Stimulated activated CD4-positive, alpha-beta T cell treated with anti-CD3 and anti-CD28 coated beads, Interleukin-2, amount 100 ng/mL, for 4 hours (primary cell): Measurements from ENCODE around the gene RALGAPA1.

Experiments used
- DNase-seq: peaks from one replicate; pipeline ENCODE4 v3.0.0-alpha.2; 2020; ENCODE audit warnings: low read depth

The RALGAPA1 gene

DNA sequence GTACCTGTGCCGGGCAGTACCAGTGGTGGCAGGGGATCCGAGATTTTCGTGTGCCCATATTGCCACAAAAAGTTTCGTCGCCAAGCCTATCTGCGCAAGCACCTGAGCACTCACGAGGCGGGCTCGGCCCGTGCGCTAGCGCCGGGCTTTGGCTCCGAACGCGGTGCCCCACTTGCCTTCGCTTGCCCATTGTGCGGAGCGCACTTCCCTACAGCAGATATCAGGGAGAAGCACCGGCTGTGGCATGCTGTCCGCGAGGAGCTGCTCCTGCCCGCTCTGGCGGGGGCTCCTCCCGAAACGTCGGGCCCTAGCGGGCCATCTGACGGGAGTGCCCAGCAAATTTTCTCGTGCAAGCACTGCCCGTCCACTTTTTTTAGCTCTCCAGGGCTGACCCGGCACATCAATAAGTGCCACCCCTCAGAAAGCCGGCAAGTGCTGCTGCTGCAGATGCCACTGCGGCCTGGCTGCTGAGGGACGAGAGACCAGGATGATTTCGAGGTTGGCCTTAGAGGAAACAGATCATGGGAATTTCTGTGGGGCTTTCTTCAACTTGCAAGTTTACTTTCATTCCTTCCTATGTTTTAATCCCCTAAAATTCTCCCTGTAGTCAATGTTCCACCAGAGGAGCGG is 273.5 kb downstream of the RALGAPA1 start:
- no peak for DNase-seq

DNA sequence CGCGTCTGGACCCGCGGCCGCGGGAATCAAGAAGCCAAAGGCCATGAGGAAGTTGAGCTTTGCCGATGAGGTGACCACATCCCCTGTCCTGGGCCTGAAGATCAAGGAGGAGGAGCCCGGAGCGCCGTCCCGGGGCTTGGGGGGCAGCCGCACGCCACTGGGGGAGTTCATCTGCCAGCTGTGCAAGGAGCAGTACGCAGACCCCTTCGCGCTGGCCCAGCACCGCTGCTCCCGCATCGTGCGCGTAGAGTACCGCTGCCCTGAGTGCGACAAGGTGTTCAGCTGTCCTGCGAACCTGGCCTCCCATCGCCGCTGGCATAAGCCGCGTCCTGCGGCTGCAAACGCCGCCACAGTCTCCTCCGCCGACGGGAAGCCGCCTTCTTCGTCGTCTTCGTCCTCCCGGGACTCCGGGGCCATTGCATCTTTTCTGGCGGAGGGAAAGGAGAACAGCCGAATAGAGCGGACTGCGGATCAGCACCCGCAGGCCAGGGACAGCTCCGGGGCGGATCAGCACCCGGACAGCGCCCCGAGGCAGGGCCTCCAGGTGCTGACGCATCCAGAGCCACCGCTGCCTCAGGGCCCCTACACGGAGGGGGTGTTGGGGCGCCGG is 274.1 kb downstream of the RALGAPA1 start:
- peak; percentile 13 for DNase-seq

DNA sequence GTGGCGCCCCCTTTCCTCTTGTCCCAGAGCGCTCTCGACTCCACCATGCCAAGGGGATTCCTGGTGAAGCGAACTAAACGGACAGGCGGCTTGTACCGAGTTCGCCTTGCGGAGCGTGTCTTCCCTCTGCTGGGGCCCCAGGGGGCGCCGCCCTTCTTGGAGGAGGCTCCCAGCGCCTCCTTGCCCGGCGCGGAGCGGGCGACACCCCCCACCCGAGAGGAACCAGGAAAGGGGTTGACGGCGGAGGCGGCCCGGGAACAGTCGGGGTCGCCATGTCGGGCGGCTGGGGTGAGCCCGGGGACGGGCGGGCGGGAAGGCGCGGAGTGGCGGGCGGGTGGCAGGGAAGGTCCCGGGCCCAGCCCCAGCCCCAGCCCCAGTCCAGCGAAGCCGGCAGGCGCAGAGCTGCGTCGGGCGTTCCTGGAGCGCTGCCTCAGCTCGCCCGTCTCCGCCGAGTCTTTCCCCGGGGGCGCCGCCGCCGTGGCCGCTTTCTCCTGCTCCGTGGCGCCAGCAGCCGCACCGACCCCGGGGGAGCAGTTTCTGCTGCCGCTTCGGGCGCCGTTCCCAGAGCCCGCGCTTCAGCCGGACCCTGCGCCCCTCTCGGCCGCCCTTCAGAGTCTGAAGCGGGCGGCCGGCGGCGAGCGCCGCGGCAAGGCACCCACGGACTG is 274.8 kb downstream of the RALGAPA1 start:
- DNase-seq, result no peak

DNA sequence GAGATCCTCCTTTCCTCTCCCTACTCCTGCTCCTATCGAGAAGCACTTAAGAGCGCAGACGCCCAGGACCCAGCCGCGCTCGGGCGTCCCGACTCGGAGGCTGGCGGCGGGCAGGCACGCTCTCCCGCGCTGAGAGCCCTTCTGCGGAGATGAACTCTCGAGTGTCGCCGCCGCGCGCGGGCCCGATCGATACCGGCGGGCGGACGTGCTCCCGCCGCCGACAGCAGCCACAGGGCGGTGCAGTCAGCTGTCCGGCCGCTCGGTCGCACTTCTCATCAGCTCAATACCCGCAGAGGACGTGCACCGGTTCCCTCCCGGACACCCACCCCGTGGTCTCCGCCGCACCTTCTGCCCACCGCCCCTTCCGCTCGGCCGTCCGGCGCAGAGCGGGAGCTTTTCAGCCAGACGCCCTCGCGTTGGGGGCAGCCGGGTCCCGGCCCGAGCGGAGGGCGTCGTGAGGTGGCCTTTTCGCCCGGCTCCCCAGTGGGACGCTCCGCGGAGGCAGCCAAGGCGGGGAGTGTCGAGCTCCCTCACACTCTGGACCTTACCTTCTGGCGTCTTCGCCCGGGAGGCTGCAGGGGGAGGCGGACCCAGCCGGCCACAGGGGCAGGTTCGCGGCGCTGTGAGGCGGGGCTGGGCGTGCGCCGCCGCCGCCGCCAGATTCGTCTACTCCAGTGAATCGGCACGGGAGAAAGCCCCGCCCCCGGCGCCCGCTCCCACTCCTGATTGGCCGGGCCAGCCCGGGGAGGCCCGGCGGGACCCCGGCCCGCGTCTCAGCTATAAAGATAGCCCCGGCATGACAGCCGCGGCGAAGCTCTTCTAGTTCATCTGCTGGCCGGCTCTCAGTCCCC is 275.5 kb downstream of the RALGAPA1 start, which contains the start of gene INSM2:
TSS of gene INSM2 (plus strand) at position 808 of the 851 bp plus-strand sequence. CDS start 89 bp downstream, outside the sequence.
- DNase-seq, result peak; percentile 50

DNA sequence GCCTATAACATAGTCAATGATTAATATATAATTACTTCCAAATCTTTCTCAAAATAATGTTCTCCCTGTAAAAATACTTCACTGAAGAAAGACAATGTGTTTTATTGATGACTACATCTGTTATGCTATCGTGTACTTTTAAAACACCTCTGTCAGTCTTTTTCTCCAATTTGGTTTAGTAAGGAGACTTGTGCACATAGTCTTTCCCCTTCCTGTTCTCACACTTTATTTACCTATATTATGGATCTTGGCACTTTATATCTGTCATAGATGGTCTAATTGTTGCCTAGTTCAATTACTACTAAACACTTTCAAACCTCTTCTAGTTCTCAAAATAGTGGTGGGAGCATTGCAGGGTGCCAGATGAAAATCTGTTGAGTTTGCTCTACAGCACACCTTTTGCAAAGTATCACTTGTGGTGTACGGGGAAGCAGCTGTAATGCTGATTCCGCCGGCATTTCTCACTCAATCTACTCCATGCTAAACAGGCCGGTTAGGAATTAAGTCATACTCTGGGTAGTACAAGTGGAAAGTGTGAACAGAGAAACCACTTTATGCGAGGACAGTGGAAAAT is 276.2 kb downstream of the RALGAPA1 start:
- no peak for DNase-seq

DNA sequence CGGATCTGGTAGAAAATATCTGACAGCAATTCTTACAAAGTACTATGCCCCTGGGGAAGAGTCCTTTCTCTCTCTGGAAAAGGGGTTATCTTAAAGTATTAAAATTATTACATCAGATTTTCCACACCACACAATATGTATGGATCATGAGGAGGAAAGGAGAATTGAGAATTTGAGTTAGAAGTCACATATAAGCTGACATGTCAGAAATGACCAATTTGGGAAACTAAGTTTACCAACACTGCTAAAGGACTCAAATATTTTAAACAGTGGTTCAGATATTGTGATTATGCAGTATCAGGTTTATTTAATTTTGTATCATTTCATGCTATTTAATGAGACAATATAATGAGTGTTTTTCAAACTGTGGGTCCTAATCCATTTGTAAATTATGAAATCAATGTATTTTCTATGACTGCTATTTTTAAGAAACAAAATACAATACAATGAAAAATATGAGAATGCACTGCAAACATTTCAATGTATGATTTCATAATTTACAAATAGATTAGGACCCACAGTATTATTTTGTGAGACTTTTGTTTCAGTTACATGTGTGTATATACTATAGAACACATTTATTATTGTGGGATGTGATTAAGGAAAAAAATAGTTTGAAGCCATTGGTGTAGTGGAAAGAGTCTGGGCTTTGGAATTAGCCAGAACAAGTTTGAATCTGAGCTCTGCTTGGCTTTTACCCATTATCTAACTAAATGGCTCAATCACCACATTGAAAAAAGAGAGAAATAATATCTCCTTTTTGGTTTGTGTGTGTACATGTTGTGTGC is 276.9 kb downstream of the RALGAPA1 start:
- DNase-seq, result no peak

DNA sequence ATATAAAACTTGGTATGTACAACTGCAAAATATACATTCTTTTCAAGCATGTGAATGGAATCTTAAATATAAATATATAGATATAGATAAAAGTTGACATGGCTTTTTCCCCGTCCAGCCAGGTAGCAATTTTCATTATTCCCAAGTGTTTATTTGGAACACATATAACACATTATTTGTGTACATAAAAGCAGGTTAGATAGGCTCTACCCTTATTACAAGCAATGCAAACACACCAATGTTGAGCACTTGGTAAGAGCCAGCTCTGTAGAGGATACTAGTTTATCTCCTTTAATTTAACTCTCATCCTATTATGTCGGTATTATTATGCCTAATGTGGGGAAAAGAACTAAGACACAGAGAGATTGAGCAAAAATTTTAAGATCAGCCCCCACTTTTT is 282.1 kb downstream of the RALGAPA1 start:
- no peak for DNase-seq

DNA sequence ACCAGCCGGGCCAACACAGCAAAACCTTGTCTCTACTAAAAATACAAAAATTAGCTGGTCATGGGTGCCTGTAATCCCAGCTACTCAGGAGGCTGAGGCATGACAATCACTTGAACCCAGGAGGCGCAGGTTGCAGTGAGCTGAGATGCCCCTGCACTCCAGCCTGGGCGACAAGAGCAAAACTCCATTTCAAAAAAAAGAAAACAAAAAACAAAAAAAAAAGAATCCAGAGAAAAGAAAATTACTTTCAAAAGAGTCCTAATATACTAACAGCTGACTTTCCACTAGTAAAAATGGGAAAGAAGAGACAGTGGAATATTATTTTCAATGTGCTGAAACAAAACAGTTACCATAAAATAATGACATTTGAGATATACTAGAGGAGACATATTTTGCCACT is 283.4 kb downstream of the RALGAPA1 start:
- no peak for DNase-seq

DNA sequence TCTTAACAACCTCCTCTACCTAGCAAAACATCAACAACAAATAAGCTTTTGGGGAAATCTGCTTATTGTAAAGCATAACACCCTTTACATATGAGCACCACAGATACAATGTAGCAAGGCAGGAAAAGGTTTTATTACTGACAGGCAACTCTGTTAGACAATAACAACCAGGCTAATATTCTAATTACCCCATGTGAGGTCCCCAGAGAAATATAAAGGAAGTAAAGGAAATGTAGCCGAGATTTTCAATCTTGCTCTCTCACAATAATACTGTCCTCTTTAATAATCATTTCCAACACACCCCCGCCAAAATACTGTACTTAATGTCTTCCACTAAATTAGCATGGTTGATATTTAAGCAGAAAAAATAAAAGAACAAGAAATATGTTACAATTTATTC is 289.1 kb downstream of the RALGAPA1 start:
- DNase-seq, result no peak

DNA sequence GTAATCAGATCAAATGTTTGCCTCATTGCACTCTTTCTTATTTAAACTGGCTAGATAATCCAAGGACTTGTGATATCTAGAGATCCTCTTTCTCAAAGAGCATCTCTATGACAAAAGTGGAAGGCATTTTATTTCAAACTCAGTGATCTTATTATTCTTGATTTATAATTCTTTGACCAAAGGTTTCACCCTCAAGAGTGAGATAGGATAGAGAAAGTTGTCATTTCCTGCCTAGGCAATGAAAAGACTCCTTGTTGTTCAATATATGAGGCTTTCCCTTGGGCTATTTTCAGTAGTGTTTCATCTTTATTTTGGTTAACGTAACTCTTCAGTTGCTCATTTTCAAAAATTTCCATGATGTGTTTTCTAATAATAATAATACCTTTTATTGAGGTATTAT is 293.2 kb downstream of the RALGAPA1 start:
- no peak for DNase-seq

DNA sequence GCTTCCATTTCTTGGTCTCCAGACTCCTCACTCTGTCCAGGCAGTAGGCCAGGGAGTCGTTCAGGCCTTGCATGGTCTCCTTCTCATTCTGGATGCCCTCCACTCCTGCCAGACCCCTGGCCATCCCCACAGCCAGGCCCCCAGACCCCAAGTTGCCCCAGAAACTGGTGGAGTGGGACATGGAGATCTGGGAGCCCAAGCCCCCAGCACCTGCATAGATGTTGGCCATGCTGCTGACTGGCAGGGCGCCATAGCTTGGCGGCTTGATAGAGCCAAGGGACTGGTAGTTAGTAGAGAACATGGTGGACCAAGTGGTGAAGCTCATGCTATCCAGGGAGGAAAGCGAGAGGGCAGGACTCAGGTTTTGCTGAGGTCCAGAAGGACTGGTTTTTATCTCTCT is 296.3 kb downstream of the RALGAPA1 start:
- DNase-seq, result no peak

DNA sequence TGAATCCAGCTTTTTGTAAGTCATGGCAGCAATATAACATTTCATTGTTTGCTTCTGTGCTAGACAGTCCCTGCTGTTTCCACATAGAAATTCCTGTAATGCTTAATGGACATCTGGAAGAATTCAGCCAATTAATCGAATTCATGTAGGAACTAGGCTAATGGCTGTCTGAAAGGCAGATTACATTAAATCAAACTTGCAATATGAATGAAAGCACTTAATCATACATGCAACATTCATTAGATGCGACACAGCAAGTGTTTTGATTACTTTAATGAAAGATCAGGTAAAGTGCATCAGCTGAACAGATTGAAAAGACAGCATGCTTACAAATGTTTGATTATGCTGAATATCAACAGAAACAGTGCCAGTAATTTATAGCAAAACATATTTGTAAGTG is 299.2 kb downstream of the RALGAPA1 start:
- DNase-seq, result no peak

DNA sequence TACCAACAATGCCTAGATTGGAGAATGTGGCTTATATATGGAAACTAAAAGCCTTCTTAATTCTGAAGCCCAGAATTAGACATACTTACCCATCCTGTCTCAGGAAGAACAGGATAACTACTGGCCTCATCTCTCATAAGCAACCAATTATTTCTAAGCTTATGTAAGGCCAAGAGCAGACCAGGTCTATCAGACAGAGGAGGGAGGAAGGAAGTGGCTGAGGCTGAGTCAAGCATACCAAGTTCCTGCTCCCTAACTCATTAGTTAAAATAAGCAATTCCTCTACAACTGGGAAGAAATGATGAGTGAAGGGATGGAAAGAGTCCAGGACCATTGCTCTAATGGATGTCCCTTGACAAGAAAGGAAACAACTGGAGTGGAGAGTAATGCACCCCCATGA is 302.2 kb downstream of the RALGAPA1 start:
- DNase-seq, result no peak

DNA sequence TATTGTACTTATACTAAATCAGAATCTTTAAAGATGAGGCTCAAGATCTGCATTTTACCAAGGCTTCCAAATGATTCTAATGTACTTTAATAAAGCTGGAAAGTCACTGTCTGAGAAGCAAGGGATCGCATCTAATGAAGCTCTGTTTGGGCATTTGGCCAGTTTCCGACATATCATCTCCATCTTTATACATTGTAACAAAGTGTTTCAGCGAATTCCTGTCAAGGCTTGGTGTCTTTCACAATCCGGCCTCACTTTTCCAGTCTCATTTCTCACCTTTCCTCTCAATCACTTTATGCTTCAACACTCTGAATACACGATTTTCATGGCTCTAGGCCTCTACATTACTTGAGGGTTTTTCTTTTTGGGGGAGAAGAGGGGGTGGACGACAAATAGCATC is 302.6 kb downstream of the RALGAPA1 start:
- no peak for DNase-seq

DNA sequence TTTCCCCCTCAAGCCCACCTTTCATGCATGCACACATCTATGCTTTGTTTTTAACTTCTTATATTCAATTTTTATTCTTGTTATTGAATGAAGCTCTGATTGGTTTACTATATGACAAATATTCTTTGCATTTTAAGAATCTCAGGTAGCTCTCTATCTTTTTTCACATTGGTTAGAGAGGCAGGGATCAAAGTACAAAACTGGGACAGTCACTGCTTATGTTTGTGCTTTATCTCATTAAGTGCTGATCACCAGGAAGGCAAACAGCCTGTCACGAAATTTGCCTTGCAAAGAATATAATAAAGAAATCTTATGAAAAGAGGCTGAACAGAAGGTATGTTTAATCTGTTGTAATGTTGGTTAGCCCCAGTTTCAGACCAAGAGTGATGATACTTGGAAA is 304.8 kb downstream of the RALGAPA1 start:
- DNase-seq, result no peak

DNA sequence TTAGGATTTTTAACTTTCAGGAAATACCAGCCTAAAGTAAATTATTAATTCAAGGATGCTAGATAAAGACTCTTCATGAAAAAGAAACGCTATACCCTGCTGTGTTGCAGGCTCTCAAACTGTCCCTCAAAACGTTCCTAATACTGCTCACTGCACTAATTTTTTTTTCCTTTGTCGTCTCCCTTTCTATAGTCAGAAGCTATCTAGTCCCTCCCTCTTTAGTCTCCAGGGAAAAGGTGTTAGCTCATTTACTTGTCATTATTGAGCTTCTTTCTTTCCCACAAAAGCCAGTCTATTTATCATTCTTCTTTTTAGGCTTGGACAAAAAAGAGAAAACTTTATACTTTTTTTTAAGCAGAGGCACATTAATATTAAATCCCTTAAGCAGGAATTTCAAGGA is 305.4 kb downstream of the RALGAPA1 start:
- no peak for DNase-seq

DNA sequence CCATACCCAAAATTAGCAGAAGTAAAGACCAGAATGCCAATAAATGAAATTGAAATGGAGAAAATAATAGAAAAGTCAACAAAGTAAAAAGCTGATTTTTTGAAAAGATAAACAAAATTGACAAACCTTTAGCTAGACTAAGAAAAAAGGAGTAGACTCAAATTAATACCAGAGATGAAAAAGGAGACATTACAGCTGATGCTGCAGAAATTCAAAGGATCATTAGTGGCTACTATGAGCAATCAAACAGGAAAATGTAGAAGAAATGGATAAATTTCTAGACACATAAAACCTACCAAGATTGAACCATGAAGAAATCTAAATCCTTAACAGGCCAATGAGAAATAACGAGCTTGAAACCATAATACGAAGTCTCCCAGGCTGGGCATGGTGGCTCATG is 309.9 kb downstream of the RALGAPA1 start:
- no peak for DNase-seq

DNA sequence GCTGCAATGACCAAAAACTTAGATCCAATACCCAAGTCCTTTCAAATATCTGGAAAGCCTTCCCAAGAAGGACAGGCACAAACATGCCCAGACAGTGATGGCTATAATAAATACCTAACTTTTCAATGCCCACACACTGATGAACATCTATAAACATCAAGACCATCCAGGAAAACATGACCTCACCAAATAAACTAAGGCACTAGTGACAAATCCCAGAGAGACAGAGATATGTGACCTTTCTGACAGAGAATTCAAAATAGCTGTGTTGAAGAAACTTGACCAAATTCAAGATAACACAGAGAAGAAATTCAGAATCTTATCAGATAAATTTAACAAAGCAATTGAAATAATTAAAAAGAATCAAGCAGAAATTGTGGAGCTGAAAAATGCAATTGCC is 313.8 kb downstream of the RALGAPA1 start:
- DNase-seq, result no peak

DNA sequence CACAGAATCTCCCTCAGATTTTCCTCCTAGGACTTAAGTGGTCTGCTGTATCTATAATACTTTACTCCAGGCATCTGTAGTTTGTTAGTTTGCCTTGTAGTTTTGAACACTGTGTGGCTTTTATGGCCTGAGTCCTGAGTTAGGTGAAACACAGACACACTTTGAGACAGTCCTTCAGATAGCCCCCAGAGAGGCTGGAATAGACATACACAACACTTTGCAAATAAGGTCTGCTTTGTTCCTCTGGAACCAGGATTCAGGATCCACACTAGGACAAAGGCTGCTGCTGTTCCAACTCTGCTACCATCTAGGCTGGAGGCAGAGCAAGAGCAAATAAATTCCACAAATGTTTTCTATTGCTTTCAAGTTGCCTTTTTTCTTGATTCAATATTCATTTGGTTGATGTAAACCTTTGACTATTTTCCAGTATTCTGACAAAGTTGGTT is 316.5 kb downstream of the RALGAPA1 start:
- no peak for DNase-seq
